Astrocyte (in vitro differentiated cells and primary cell): ENCODE measurements around the gene C1orf50.

Source experiments
- CTCF ChIP-seq: IDR thresholded peaks from 2 replicates; pipeline ENCODE4 v1.5.1; 2011; ENCODE audit warnings: low read depth, mild to moderate bottlenecking, inconsistent platforms, low read length, moderate library complexity; ENCODE audit not compliant: insufficient read depth
- EZH2 ChIP-seq: IDR thresholded peaks from 2 replicates; pipeline ENCODE4 v1.6.1; 2012; ENCODE audit warnings: mild to moderate bottlenecking, low read length, inconsistent platforms; ENCODE audit not compliant: insufficient read depth

GRCh38 chr1:42776502-42776901, 9.5 kb downstream of the C1orf50 start:
- TF ChIP-seq CTCF, result no peak
- no peak for TF ChIP-seq EZH2
